ENCODE data around the gene PTPRE.

The PTPRE gene

DNA sequence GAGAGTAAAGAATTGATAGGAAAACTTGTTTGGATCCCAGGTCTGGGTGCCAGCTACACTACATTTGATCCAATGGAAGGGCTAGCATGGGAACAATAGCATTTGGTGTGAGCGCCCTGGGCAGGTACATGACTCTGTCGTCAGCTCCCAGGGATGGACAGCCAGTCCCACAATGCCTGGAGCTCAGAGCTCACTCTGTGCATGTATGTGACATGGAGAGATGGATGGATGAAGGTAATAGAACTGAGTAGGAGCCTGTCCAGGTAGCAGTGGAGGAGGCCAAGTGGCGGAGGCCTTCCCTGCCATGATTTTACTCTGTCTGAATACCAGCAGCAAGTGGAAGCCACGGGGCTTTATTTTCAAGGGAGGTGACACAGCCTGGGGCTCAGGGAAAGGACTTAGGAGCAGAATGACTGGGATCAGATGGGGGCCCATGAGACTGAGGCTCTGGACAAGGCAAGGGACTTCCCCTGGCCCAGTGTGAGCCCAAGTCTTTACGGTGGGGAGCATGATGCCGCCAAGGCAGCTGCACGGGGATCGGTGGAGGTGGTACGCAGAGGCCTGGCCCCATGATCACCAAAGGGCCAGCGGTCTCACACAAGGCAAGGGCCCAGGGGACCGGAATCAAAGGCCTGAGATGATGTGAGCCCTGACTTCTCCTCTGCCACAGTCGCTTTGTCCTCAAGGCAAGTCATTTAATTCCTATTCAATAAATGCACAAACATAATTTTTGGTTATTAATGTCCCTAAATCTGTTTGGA, 5.9 kb downstream of the PTPRE start:
- Histone ChIP-seq H2AFZ (no peak overlapping the region), H3K9ac (no peak overlapping the region), H3K4me2 (ENCODE audit: low read length) (no peak overlapping the region), H3K36me3 (ENCODE audit: control insufficient read depth, insufficient read depth, low read length) (no peaks in the 10 kb centered on the region), H3K4me1 (no peaks in the 10 kb centered on the region), H3K9me3 (ENCODE audit: control insufficient read depth, low read length) (no peaks in the 10 kb centered on the region), H3K4me3 (ENCODE audit: low read depth, low read length) (no peak overlapping the region), H3K27me3 (ENCODE audit: control insufficient read depth, insufficient read depth, low read length) (no peaks in the 10 kb centered on the region), H3K27ac (no peak overlapping the region), H3K79me2 (no peaks in the 10 kb centered on the region)
- TF ChIP-seq, protein P1, sequence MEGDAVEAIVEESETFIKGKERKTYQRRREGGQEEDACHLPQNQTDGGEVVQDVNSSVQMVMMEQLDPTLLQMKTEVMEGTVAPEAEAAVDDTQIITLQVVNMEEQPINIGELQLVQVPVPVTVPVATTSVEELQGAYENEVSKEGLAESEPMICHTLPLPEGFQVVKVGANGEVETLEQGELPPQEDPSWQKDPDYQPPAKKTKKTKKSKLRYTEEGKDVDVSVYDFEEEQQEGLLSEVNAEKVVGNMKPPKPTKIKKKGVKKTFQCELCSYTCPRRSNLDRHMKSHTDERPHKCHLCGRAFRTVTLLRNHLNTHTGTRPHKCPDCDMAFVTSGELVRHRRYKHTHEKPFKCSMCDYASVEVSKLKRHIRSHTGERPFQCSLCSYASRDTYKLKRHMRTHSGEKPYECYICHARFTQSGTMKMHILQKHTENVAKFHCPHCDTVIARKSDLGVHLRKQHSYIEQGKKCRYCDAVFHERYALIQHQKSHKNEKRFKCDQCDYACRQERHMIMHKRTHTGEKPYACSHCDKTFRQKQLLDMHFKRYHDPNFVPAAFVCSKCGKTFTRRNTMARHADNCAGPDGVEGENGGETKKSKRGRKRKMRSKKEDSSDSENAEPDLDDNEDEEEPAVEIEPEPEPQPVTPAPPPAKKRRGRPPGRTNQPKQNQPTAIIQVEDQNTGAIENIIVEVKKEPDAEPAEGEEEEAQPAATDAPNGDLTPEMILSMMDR (IDR thresholded peaks at IDR 0.05), result no peak

DNA sequence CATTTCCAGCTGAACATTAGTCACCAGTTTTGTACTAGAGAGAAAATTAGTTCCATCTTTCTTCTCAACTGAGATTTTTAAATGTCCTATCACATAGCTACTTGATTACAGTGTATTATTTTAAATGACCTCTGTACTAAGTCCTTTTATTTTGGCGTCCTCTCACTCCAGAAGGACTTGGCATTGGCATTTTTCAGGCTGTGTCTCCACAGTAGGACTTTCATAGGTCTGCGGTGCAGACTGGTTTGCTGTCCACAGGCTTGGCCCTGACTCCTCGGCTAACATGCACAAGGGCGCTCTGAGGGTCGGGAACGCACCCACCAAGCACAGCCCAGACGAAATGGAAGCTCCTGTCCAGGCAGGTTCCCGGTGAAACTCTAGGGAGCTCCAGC, 6.5 kb downstream of the PTPRE start:
- Histone ChIP-seq H2AFZ (no peak overlapping the region), H3K9ac (no peak overlapping the region), H3K36me3 (ENCODE audit: control insufficient read depth, insufficient read depth, low read length) (no peaks in the 10 kb centered on the region), H3K4me2 (ENCODE audit: low read length) (no peak overlapping the region), H3K4me3 (ENCODE audit: low read depth, low read length) (no peak overlapping the region), H3K79me2 (no peaks in the 10 kb centered on the region), H3K27me3 (ENCODE audit: control insufficient read depth, insufficient read depth, low read length) (no peaks in the 10 kb centered on the region), H3K9me3 (ENCODE audit: control insufficient read depth, low read length) (no peaks in the 10 kb centered on the region), H3K27ac (no peak overlapping the region), H3K4me1 (no peaks in the 10 kb centered on the region)
- TF ChIP-seq, protein P1 (IDR thresholded peaks at IDR 0.05), result no peak

DNA sequence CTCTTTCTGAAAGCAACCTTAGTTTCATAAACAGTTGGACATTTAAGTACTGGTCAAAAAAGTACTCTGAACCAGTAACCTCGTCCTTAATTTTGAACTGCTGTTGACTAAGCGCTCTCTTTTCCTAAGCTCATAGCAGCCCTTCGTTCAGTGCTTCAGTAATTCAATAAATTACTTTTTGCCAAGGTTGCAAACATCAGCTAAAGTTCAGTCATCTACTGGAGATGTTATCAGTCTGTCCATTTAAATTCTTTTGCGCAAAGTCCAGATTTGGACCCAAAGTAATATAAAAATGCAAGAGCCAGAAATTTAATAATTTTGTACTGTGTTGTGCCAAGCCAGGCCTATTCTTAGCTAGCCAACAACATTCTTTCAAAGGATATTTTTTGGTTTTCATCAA, 8.4 kb downstream of the PTPRE start:
- Histone ChIP-seq H3K36me3 (ENCODE audit: control insufficient read depth, insufficient read depth, low read length) (no peaks in the 10 kb centered on the region), H3K27ac (no peak overlapping the region), H3K9me3 (ENCODE audit: control insufficient read depth, low read length) (no peaks in the 10 kb centered on the region), H3K4me1 (no peaks in the 10 kb centered on the region), H3K79me2 (no peaks in the 10 kb centered on the region), H3K9ac (no peak overlapping the region), H3K4me3 (ENCODE audit: low read depth, low read length) (no peak overlapping the region), H3K4me2 (ENCODE audit: low read length) (no peak overlapping the region), H2AFZ (no peak overlapping the region), H3K27me3 (ENCODE audit: control insufficient read depth, insufficient read depth, low read length) (no peaks in the 10 kb centered on the region)
- TF ChIP-seq, protein P1 (IDR thresholded peaks at IDR 0.05), result no peak

DNA sequence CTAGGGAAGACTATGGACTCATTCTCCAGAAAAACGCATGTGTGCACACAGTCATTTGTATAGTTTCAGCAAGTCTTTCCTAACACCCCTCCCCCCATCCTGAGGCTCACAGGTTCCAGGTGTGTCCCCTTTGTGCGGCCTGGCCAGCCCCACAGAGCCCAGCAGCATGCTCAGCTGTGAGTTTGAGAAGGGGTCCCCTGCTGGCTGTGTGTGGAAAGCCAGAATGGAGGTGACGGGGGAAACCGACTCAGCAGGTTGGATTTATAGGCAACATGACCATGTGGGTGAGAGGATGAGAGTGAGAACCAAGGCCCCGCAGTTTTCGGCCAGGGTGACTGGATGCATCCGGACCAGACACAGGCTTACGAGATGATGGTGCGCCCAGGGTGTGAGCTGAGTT, 9.9 kb downstream of the PTPRE start:
- H3K27ac ChIP-seq, result no peak overlapping the region

More for the DNA sequence above, 9.9 kb downstream of the PTPRE start:
- Histone ChIP-seq H3K9me3 (ENCODE audit: control insufficient read depth, low read length) (no peaks in the 10 kb centered on the region), H3K79me2 (no peaks in the 10 kb centered on the region), H3K4me1 (no peaks in the 10 kb centered on the region), H2AFZ (no peak overlapping the region), H3K4me3 (ENCODE audit: low read depth, low read length) (no peak overlapping the region), H3K9ac (no peak overlapping the region), H3K4me2 (ENCODE audit: low read length) (no peak overlapping the region), H3K36me3 (ENCODE audit: control insufficient read depth, insufficient read depth, low read length) (no peaks in the 10 kb centered on the region), H3K27me3 (ENCODE audit: control insufficient read depth, insufficient read depth, low read length) (no peaks in the 10 kb centered on the region)
- TF ChIP-seq, protein P1 (IDR thresholded peaks at IDR 0.05), result no peak

Data from parathyroid adenoma (tissue), 2 donors.